HG03571 (cell line): ENCODE results near the gene HGFAC.

Source experiments
- ATAC-seq: cut with Tn5 transposase; IDR thresholded peaks from one replicate; pipeline ENCODE4 v1.9.1; 2021; ENCODE audit not compliant: unreplicated experiment

The HGFAC gene

GRCh38 chr4:3441501-3442459 is at the start of gene HGFAC:
Gene HGFAC, plus strand, starts transcription at chr4:3441968. Its CDS starts 34 bp downstream, at chr4:3442002.
- ATAC-seq, result no peak

DNA sequence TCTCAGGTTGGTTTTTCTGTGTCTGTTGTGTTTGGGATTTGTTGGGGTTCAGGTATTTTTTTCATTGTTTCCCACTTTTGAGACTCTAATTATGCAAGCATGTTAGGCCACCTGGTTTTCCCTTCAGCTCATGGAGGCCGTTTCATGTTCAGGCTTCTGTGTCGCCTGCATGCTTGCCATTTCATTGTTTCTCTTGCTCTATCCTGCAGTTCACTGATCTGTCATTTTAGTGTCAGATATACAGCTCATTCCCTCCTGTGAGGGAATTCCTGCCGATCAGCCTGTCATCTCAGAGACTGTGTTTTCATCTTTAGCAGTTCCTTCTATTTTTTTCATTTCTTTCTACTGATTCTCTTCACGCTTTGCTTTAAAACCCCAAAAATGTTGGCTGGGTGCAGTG is 49.4 kb upstream of the HGFAC start:
- ATAC-seq, result no peak

DNA sequence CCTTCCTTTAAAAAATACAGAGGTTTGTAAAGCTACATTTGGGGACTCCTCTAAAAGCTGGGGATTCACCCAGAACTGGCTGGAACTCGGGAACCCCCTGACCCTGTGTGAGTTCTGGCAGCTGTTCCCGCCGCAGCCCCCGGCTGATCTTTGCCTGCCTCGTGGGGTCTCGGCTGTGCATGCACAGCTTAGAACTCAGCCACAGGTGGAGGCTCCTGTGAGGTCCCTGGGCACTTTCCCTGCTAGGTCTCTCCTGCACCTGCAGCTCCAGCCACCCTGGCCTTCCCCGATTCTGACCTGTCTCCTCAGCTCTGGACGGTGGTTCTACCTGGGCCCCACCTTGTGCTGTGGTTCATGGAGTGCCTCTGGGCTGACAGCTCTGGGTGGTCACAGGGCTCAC is 48.6 kb upstream of the HGFAC start:
- no peak for ATAC-seq

DNA sequence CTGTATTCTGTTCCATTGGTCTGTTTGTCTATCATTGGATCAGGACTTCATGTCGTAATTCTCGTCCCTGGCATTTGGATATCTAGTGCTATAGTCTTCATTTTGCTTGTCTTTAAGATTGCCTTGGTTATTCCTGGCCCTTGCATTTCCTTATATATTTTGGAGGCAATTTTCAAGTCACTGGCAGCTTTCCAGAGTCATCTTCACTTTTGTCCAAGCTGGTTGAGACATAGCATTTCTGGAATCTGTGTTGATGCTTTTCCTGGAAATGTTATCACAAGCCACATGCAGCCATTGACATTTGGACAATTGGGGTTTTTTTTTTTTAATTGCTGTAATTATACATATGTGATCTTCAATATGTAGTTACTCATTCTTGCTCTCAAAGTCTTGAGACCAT is 45.2 kb upstream of the HGFAC start:
- ATAC-seq, result no peak

DNA sequence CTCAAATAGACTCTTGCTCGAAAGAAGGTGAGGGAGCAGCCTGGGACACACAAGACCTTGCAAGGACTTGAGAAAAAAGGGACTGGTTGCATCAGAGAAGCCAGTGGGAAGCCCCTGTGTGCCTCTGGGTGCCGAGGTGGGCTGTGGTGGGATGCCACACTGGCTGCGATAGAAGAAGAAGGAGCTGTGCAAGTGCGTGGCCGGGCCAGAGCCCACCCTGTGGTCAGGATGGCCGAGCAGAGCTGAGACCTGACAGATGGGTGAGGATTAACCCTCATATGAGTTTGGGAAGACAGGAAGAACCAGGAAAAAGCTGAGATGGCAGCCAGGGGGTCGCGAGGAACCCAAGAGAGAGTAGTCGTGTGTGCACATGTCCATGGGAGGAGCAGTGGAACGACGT is 44.6 kb upstream of the HGFAC start:
- no peak for ATAC-seq

GRCh38 chr4:3399277-3400194 is 42.2 kb upstream of the HGFAC start:
- ATAC-seq, result no peak

- no peak for ATAC-seq
Measured at GRCh38 chr4:3401436-3402171, 40.2 kb upstream of the HGFAC start.

GRCh38 chr4:3402491-3403347 is 39.0 kb upstream of the HGFAC start:
- ATAC-seq, result no peak

DNA sequence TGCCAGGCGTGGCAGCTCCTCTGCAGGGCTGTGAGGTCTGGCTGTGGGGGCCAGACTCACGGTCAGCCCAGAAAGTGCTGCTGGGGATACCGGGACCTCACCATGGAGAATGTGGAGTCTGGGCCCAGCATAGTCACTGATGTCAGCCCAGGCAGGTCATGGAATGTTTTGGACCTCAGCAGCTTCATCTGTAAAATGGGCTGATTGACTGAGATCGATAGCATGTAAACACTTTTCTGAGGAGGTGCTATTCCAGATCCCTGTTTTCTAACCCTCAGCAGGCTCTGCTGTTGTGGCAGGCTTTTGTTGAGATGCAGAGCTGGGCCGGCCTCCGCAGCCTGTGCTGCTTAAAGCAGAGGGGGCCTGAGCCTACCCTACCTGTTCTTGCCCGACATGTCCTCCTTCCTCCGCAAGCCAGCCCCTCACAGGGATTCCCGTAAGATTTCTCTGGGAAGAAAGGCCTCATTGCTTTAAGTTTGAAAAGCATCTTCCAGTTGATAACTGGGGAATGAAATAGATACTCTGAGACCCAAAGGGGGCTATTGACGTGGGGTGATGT is 38.3 kb upstream of the HGFAC start:
- no peak for ATAC-seq

DNA sequence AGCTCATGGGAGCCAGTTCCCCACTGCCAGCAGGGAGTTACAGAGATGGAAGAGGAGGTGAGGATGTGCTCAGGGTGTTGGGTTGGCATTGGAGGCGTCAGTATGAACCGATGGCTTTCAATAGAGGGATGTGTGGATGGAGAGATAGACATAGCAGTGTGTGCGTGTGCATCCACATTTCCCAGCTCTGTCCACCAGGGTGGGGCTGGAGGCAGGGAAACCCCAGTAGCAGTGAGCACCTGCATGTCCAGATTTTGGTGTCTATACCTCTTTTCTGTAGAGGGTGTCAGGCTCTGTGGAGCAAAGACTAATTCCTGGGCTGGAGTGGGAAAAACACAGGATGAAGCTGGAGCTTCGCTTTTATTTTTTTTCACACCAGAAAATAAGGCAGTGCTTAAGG is 37.2 kb upstream of the HGFAC start:
- ATAC-seq, result no peak

- ATAC-seq, result no peak
Measured at GRCh38 chr4:3405176-3405575, 36.6 kb upstream of the HGFAC start.

GRCh38 chr4:3406021-3406420 is 35.7 kb upstream of the HGFAC start:
- ATAC-seq, result no peak

DNA sequence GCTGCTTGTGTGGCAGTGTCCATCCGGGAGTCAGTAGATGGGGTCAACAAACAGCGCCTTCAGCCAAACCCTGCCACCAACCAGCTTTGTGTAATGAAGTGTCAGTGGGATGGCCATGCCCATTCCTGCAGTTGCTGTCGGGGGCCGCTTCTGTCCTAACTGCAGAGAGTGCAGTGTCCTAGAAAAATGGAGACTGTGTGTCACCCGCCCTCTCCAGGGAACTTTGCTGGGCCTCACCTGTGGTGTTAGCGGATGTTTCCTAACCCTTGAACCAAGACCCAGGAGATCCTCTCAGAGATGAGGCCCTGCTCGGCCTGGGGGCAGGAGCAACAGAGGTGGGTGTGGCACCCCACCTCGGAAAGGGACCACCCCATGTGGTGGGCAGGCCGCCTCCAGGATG is 35.3 kb upstream of the HGFAC start:
- ATAC-seq, result no peak

DNA sequence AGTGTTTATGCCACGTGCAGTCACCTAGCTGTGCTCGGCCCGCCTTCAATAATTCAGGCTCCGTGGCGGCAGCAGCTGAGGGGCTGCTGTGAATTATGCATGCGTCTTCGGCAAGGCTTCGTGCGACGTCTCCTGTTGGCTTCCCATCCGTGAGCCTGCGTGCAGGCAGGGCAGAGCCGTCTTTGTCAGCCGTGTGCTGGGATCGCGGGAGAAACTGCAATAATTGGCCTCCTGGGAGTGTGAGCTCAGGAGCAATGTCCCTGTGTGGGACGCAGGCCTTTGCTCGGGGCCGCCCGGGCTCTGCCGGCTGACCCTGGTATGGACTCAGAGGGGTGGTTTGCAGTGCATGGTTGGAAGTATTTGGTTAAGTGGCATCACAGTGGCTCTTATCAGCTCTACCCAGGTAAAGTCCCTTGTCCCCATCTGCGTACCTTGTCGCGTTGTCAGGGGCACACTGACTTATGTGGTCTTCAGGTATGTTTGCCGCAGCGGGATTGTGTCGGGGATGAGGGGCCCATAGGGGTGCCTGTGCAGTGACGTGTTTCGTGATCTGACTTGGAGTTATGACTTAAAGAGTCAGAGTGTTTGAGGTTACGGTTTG is 34.5 kb upstream of the HGFAC start:
- no peak for ATAC-seq

DNA sequence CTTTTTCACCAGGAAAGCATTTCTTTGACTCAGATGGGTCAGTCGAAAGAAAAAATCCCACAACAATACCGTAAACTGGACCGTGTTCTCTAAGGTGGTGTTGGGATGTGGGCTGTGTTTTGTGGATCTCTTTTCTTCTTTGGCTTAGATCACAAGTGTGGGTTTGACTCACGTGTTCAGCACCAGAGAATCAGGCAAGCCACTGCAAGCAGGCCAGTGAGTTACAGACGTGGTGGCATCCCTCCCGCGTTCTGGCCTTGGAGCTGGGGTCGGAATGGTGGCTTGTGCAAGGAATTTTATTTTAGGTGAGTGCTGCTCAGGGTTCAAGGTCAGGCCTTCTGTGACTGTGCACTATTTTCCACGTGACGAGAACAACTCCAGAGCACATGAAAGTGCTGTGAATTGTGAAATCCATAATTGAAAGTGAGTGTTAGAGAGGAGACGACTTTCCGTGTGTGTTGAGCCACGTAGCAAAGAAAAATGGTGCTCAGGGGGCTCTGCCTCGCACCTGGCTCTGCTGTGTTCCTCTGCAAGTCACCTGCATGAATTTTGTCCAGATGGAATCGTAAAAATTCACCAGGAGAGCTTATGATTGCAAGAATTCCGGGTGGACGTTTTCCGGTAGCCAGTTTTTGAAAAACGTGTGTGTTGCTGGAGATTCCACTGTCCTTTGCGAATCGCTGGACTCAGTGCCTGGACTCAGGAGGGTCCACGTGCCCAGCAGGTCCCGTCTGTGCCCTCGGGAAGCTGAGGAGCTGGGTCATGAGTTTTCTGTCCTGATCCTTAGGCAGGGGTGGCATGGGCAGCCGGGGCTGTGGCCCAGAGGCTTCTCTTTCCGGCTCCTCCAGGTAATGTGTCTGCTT is 33.6 kb upstream of the HGFAC start:
- no peak for ATAC-seq

- ATAC-seq, result no peak
Measured at GRCh38 chr4:3408793-3409330, 32.9 kb upstream of the HGFAC start.

DNA sequence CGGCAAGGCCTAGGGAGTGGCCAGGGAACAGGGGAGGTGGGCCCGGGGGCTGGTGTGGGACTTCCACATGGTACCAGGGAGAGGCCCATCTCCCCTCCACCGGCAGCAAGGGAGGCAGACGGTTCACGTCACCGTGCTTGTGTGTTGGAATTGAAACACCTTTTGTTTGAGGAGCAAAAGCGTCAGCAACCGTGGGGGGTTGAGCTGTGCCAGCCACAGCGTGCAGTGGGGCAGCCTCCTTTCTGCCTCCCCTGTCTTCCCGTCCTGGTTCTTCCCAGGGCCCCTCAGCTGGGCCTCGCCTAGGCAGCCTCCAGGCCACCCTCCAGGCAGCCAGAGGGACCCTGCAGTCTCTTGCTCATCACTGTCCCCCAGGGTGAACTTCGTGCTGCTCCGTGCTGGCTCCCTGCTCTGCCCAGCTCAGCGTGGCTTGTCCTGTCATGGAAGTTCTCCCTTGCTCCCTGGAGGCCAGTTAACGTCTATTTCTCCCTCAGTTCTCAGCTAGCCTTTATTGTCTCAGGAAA is 32.1 kb upstream of the HGFAC start:
- ATAC-seq, result no peak
